Epithelial cell of proximal tubule (primary cell): ENCODE results near the gene SORCS2. TPM values are rescaled to one million over a fixed set of nuclear protein-coding genes. Genes with fewer than 3 reads are reported as not detected.

Experiments used
- DNase-seq: peaks from one replicate; pipeline ENCODE4 v3.0.0-alpha.2; 2011; ENCODE audit warnings: low read depth
- H3K4me3 ChIP-seq: 2 replicates; pipeline ENCODE4 v1.5.1; 2011; ENCODE audit warnings: low read depth, mild to moderate bottlenecking, low read length
- total RNA-seq: library from RNA; depleted of rRNA; stranded (reverse); fragments of >200 nt; gene quantifications from 2 replicates; pipeline ENCODE4 v1.2.3, GENCODE V29; 2015
- TF ChIP-seq, protein P1 (sequence below): conservative IDR thresholded peaks from 2 replicates; pipeline ENCODE4 v1.5.1; 2012; ENCODE audit warnings: low read depth, mild to moderate bottlenecking, low read length

The SORCS2 gene
- total RNA-seq, 1 donor from 2014 or later, result 0.29 TPM

DNA sequence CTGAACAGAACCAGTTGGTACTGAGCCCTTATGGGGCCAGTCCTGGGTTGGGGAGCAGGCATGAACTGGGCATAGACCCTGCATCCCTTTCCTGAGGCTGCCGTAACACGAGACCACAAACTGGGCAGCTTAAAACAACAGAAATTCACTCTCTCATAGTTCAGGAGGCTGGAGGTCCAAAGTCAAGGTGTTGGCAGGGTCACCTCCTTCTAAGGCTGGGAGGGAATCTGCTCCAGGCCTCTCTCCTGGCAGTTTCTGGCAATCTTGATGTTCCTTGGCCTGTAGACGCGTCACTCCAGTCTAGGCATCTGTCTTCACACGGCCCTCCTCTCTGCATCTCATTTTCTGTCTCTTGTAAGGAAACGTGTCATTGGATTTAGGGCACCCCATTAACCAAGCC lies 19.8 kb upstream of the SORCS2 start:
- TF ChIP-seq, protein P1, sequence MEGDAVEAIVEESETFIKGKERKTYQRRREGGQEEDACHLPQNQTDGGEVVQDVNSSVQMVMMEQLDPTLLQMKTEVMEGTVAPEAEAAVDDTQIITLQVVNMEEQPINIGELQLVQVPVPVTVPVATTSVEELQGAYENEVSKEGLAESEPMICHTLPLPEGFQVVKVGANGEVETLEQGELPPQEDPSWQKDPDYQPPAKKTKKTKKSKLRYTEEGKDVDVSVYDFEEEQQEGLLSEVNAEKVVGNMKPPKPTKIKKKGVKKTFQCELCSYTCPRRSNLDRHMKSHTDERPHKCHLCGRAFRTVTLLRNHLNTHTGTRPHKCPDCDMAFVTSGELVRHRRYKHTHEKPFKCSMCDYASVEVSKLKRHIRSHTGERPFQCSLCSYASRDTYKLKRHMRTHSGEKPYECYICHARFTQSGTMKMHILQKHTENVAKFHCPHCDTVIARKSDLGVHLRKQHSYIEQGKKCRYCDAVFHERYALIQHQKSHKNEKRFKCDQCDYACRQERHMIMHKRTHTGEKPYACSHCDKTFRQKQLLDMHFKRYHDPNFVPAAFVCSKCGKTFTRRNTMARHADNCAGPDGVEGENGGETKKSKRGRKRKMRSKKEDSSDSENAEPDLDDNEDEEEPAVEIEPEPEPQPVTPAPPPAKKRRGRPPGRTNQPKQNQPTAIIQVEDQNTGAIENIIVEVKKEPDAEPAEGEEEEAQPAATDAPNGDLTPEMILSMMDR, result no peak
- H3K4me3 ChIP-seq, result no peak overlapping the region
- DNase-seq, result no peak

DNA sequence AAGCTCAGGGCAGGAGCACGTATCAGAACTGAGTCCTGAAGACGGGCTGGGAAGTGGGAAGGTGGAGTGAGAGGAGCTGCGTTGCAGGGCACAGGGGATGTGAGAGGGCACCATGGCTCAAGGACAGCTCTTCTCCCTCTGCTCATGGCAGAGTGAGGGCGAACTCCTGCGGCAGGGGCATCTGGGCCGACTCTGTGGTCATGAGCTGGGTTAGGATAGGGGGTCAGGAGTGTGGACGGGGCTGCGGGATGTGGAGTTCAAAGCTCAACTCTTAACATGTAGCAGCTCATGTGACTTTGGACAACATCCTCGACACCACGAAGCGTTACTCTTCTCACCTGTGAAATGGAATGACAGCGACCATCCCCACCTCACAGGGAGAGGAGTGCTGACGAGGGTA lies 19.4 kb upstream of the SORCS2 start:
- TF ChIP-seq, protein P1, result no peak
- no peak overlapping the region for H3K4me3 ChIP-seq
- DNase-seq, result no peak

DNA sequence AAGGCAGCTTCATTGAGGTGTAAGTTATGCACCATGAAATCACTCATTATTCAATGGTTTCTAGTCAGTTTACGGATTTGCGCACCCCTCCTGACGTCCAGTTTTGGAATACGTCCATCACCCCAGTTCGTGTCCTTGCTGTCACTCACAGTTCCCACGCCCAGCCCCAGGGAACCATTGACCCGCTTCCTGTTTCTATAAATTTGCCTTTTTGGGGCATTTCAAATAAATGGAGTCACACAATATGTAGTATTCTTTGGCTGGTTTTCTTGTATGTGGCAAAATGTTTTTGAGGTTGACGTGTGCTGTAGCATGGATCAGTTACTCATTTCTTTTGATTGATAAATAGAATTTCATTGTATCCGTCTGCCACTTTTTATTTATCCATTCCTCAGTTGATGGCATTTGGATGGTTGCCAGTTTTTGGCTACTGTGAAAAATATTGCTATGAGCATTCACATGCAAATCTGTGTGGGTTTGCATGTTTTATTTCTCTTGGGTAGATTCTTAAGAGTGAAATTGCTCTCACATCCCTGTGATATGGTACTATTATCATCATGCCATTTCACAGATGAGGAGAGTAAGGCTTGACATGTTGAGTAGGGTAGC lies 18.4 kb upstream of the SORCS2 start:
- no peak for DNase-seq
- no peak overlapping the region for H3K4me3 ChIP-seq
- TF ChIP-seq, protein P1, result no peak

DNA sequence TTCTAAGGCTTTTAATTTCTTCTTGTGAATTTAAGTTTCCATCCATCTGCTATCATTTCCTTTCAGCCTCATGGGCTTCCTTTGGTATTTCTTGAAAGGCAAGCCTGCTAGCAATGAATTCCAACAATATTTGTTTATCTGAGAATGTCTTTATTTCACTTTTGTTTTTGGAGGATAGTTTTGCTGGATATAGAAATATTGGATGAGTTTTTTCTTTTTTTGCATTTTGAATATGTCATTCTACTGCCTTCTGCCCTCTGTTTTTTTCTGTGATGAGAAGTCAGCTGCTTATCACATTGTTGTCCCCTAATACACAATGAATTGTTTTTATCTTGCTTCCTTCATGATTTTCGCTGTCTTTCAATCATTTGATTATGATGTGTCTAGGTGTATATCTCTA lies 13.2 kb upstream of the SORCS2 start:
- H3K4me3 ChIP-seq, result no peak overlapping the region
- TF ChIP-seq, protein P1, result no peak

DNA sequence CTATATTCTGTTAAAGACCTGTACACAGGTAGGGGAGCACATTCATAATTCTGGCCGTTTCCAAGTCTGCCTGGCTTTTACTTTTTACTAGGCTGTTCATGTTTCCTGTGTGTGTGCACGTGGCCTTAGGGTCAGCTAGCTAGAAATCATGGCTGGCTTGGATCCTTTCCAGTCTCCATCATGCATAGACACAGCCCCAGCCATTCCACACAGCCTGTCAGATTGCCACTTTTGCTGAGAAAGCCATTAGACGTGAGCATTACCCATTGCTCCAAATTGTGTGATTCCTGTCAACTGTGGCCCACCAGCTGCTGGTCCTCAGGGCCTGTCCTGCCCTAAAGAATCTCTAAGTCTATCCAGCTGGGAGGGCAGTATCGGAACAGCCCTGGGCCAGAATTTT lies 11.4 kb upstream of the SORCS2 start:
- H3K4me3 ChIP-seq, result no peak overlapping the region
- TF ChIP-seq, protein P1, result no peak
- DNase-seq, result no peak

More for the DNA sequence above, 13.2 kb upstream of the SORCS2 start:
- DNase-seq, result no peak

DNA sequence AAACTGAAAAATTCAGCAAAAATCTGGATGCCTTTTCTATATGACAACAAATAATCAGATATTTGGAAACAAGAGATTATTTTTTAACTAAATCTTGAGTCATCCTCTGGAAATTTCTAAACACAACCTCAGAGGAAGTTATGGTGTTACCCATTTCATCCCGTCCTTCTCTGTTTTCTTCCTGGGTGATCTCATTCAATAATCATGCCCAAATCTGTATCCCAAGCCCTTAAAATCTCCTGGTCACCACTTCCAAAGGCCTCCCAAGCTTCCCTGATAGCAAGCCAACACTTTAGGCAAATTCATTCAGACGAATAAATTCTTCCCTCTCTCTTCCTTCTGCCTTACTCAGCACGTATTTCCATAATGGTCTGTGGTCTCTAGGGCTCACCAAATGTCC lies 9.7 kb upstream of the SORCS2 start:
- H3K4me3 ChIP-seq, result no peak overlapping the region
- TF ChIP-seq, protein P1, result no peak
- DNase-seq, result no peak

DNA sequence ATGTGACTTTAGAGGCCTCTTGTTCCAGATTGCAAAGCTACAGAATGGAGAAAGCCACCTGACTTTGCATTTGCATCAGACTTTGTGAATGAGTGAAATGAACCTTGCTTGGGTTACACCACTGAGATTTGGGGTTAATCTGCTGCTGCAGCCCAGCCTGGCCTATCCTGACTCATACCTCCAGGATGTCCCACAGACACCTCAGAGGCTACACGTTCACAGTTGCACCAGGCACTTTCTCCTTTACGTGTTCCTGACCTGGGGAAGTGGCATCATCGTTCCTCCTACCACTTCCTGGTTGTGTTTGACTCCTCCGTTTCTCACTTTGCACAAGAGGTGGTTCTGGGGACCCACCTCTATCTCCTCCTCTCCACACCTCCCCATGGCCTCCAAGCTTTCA lies 9.2 kb upstream of the SORCS2 start:
- TF ChIP-seq, protein P1, result no peak
- no peak overlapping the region for H3K4me3 ChIP-seq
- DNase-seq, result no peak
